GM10847 (cell line): ENCODE results near the gene TUBD1.

Experiments
- POLR2A ChIP-seq: IDR thresholded peaks from 2 replicates; pipeline ENCODE4 v1.6.1; 2011; ENCODE audit not compliant: insufficient read length; ENCODE audit errors: extremely low read depth

Gene TUBD1

DNA sequence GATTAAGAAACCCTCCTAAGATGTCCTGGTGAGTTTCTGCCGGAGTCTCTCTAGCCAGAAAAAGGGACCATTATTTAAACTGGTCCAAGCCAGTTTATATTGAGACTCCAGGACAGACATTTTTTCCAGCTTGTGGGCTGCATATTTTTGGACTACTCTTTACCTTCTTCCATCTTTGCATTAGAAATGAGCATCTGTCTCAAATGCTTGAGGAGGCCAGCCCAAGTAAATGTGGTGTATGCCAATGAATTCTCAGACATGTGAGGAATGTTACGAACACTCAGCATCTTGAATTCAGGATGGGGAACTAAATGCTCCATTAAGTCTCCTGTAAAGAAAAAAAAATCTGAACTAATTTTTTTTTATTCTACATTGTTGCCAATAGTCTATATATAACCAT, 18.4 kb downstream of the TUBD1 start:
- TF ChIP-seq POLR2A, result no peak

DNA sequence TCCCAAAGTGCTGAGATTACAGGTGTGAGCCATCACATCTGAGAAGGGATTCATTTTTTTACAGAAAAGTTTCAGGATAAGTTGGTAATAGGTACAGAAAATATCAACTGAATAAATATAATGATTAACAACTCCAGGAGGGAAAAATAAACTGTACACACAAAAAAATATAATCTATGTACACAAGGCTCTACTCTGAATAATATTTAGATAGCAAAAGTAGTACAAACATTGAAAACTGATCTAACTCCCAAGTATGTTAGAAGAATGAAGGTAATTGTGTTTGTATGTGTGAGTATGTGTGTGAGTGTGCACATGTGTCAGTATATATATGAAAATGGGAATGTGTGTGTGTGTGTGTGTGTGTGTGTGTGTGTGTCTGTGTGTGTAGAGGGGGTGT, 20.4 kb downstream of the TUBD1 start:
- no peak for TF ChIP-seq POLR2A

DNA sequence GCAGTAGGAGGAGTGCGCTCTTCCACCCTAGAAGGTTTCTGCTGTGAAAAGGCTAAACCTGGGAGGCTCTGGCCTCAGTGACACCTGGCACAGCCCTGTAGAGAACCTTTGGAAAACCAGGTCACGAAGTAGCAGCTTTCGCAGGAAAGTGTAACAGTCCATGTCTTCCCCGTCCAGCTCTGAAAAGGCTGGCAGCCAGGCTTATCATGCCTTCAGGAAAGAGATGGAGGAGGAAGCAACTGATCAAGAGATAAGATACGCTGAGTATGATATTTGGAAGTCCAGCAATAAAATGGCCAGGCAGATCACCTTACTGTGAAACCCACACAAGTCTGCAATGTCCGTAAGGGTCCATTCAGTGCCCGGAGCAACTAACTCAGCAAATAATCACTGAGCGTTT, 22.3 kb downstream of the TUBD1 start:
- TF ChIP-seq POLR2A, result no peak

DNA sequence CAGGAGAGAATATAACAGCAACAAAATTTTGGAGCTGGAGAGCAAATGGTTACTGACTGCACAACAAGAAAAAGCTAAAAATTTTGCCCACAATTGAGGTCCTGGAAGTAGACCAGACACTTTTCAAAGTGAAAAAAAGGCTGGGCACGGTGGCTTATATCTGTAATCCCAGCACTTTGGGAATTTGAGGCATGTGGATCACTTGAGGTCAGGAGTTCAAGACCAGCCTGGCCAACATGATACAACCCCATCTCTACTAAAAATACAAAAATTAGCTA, 22.9 kb downstream of the TUBD1 start:
- no peak for TF ChIP-seq POLR2A

DNA sequence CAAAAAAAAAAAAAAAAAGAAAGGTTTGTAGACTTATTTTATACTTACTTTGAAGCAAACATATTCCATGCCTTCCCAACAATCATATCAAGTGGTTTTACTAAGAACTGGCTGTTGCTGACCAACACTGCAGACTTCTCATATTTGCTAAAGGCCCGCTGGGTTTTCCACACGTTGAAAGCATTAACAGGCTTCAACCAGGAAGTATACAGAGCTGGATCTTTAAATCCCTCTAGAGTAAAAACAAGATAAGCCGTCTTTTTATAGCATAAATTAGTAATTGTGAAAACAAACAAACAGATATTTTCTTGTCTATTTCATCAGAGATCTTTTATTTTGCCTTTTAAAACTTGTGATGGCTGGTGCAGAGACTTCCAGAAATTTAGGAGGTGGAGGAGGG, 29.1 kb downstream of the TUBD1 start:
- no peak for TF ChIP-seq POLR2A

DNA sequence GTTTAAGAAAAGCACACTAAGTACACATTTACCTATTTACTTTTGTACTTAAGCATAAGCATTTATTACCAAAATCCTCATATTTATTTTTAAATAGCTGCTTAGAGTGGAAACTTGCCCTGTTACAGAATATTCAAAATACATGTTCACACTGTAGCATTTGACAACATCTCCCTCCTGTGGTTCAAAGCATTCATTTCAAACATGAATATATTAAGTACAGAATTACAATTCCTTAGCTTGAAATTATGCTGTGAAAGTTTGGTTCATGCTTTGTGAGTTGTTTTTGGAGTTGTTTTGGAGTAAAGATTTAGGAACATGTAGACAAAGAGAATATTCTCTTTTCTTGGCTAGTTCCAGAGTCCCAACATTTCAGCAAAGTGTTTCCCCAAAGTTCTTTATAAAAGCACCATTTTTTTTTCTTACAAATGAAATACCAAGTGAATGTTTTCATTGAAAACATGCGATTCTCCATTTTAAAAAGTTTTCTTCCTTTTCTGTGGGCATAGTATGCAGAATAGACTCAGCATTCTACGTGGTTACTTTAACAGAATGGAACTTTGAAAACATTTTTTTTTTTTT, 33.2 kb downstream of the TUBD1 start:
- TF ChIP-seq POLR2A, result no peak

DNA sequence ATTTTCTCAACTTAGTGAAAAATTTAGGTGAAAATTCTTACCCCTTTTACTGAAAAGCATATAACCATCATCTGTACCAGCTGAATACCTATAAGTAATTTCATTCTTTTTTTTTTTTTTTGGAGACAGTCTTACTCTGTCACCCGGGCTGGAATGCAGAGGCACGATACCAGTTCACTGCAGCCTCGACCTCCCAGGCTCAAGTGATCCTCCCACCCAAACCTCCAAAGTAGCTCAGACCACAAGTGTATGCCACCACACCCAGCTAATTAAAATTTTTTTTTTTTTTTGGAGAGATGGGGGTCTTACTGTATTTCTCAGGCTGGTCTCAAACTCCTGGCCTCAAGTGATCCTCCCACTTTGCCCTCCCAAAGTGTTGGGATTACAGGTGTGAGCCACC, 33.8 kb downstream of the TUBD1 start:
- TF ChIP-seq POLR2A, result no peak

DNA sequence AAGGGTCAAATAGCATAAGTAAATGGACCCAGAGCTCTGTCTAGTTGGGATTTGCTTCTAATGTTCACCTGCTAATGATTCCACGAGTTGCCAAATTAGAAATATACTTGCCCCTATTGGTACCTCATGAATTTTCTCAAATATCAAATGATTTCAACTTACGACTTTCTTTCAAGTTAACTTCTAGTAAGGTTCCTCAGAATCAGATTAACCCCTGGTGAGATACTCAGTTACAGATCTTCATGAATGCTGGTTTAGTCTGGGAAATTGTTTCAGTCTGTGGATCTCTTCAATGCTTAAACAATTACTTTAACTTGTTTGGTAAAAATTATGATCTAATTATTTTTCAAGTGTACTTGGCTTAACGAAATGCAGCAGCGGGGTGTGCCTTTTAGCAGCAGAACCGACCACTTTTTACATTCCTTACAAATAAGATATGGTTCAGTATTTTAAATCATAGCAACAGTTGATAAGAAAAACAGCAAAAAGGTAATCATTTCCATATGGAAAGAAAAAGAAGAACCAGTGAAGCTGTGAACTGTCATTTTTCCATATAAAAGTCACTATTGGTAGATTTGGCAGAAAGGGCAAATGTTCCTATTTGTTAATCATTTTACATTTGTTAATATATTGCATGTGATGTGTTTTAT, 34.5 kb downstream of the TUBD1 start:
- no peak for TF ChIP-seq POLR2A

DNA sequence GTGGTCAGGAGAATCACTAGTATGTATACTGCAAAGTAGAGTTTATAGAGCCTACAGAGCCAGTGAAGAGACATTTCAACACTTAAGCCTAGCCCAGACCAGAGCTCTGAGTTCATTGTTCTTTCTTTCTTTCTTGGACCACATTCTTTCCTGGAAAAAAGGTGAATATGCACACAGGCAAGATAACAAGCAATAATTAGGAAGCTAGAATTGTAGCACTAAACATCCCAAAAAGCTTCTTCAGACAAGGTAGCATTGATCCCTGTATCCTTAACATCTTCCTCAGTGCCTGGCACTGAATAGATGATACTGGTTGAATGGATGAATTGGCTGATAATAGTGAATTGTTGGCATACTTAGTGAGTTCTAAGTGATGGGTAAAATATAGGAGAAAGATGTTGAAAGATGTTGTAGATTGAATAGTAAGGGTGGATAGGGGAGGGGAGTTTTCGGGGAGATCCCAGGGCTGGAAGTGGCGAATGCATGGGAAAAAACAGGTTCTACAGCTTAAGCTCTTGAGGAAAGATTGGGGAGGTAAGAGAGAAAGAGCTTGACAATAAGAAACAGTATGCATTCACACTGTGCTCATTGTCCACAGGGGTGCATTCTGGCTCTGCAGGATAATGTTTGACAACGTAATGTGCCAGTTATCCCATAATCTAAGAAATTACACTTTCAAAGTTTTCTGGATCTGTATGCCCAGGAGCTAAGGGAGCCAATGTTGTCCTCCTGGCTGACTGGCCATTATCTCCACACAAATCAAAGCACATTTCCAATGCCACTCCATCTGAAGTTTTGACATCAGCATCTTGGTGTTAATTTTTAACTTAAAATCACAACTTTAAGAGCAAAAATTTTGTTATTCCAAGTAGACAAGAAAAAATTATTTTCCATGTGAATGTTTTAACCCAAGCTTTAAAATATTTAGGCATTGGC, 35.6 kb downstream of the TUBD1 start:
- no peak for TF ChIP-seq POLR2A

DNA sequence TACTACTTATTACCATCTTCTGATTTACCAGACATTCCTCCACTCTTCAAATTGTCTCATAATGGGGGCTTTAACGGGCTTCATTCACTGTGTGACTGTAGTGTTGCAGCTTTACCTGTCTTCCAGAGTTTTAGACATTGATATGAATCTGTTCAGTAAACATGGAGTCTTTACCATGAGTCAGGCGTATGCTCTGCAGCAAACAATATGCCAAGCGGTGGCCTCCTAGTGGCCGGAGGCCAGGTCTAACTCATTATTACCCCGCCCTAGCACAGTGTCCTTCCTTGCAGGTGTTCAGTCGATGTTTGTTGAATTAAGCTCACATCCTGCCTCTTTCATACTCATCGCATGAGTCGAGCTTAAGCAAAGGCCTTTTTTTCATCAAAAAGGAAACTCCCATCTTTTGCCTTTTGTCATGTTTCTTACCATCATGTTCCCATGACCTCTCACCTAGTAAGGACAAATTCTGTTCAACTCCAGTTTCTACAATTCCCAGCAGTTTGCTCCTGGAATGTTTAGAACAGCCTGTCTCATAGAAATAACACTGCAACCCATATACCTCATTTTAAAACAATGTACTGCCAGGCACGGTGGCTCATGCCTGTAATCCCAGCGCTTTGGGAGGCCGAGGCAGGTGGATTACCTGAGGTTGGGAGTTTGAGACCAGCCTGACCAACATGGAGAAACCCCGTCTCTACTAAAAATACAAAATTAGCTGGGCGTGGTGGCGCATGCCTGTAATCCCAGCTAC, 39.4 kb downstream of the TUBD1 start:
- no peak for TF ChIP-seq POLR2A

DNA sequence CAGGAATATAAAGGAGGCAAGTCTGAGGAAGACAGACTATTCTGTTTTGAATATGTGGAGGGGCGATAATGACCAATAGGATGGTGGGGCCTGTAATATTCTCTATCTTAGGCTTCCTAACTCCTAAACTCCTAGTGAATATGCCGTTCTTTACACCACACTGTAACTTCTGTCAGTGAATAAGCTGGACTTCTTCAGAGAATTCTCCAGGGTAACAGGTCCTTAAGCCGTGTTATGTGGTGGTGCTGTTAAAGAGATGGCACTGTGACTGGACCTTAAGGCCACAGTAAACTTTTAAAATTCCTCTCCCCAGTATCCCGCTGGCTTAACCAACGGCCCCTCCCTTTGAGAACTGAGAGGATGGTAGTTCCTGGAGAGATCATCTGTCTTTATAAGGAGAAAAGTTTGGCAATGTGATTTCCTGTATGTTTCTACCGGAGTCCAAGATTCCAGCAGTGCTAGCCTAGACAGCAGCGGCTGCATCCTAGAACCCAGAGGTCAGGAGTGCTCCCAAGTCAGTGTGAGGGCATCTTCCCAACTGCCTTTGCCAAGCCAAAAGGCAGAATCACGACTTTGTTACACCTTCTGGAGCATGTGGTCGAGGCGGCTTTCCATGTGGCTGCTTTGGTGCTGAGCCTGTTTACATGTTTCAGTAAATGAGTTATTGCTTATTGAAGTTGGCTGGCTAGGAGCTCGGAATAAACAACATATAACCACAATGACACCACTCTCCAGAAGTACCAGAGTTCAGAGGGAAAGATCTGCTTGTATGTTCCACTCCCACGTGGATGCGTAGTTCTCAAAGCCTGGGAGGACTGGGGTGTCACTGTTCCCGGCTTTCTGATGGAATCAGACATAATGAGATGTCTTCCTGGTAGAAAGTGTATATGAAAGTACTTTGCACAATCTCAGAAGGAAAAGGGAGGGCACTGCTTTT, 41.0 kb downstream of the TUBD1 start:
- no peak for TF ChIP-seq POLR2A

DNA sequence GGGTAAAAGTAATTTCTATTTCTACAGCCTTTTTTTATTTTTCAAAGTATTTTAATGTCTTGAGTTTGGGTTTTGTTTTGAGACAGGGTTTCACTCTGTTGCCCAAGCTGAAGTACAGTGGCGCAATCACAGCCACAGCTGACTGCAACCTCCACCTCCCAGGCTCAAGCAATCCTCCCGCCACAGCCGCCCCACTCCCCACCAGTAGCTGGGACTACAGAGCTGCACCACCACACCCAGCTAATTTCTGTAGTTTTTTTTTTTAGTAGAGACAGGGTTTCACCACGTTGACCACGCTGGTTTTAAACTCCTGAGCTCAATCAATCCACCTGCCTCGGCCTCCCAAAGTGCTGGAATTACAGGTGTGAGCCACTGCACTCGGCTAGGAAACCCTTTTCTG, 44.0 kb downstream of the TUBD1 start:
- TF ChIP-seq POLR2A, result no peak

DNA sequence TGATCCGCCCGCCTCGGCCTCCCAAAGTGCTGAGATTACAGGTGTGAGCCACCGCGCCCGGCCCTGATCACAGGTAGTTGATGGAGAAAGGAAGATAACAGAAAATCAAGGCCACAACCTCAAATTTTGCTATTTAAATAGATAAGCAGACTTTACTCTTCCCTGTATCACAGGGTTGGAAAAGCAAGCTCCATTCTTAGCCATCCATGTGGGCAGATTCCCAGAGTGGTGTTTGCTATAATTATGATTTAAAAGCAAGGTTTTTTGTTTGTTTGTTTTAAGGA, 44.4 kb downstream of the TUBD1 start:
- TF ChIP-seq POLR2A, result no peak

DNA sequence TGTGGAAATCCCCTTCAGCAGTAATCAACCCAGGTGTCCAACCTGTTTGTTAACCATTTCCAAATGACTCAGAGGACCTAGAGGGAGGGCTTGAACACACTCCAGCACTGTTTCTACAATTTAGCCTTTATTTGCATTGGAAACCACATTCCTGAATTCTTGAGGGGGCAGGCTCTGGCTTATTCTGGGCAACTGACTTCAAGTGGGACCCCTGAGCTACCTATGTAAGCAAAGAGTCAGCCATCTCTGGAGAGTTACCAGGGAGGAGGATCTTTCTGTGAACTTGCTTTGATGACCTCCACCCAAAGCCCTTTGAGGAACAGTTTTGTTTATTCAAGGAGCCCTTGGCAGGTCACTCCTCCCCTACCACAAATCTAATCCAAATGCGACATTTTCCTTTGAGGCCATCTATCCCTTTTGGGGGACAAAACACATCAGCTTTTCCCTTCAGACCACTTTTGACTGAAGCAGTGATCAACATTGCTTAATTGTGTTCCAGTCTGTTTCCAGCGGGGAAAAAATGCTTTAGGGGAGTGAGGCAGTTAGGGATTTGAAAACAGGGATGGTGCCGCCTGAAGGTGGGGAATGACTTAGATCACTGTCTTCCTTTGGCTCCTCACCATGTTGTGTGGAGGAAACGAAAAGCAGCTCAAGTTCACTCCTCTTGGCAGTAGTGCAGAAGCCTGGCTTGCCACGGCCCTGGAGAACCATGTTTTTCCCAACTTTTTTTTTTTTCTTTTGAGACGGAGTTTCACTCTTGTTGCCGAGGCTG, 46.2 kb downstream of the TUBD1 start:
- no peak for TF ChIP-seq POLR2A
